Ramos (cell line): ENCODE measurements around the gene GJA10.

ENCODE experiments used
- in situ Hi-C: fragments of 300-500 bp; cut with MboI; formaldehyde crosslinking; loops from one replicate; pipeline ENCODE4 v1.14.3; 2022; ENCODE audit warnings: low sequenced_read_pairs; ENCODE audit not compliant: unreplicated experiment

Gene GJA10

DNA sequence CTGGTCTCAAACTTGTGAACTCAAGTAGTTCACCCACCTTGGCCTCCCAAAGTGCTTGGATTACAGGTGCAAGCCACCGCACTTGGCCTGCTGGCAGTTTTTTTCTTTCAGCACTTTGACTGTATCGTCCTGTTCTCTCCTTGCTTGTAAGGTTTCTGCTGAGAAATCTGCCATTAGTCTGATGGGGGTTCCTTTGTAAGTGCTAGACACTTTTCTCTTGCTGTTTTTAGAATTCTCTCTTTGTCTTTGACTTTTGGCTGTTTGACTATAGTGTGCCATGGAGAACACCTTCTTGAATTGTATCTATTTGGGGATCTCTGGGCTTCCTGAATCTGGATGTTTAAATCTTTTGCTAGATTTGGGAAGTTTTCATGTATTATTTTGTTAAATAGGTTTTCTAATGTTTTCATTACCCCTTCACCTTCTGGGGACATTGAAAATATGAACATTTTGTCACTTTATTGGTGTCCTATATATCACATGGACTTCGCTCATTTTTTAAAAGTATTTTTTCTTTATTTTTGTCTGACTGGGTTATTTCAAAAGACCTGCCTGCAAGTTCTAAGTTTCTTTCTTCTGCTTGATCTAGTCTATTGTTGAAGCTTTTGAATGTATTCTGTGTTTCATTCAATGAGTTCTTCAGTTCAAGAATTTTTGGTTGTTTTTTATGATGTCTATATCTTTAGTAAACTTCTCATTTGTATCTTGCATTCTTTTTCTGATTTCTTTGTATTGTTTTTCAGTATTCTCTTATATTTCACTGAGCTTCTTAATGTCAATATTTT is 22.1 kb downstream of the GJA10 start:
- in situ Hi-C loops: no loop called here

DNA sequence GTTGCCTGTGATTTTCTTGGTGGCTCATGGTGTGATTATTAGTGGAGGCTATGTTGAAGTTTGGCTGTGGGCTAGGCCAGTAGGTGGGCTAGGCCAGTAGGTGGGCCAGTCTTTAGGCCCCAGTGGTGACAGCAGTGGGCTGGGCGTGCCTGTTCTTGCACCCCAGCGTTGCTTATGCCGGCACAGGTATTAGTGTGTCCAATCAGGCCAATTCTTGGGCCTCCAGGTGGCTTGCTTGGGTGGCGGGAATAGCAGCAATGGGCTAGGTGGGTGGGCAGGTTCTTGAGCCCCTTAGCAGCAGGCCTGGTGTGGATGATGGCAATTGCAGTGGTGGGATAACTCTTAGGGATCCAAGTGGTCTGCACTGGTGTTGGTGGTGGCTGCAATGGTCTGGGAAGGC is 22.9 kb downstream of the GJA10 start:
- in situ Hi-C loops: no loop called here

DNA sequence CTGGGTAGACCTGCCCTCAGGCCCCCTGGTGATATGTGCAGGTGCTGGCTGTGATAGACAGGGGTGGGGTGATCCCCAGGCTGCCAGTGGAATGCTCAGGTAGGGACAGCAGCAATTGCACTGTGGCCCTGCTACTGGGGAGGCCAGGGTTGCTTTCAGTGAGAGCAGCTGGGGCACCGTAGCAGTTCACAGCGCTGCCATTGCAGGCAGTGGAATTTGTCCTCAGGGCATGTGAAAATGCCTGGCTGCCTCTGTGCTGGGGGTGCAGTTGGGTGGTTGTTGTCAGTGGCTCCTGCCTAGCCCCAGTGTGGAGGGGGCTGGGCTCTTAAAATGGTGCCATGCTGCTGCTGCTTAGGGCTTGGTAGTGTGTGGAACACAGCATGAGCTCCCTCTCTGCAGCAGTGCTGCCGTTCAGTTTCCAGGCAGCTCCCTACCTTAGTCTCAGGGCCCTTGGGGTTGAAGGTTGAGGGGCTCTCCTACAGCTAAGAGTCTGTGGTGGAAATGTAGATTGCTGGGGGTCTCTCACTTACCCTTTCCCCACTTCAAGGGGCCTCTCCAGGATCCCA is 23.6 kb downstream of the GJA10 start:
- in situ Hi-C loops: no loop called here

DNA sequence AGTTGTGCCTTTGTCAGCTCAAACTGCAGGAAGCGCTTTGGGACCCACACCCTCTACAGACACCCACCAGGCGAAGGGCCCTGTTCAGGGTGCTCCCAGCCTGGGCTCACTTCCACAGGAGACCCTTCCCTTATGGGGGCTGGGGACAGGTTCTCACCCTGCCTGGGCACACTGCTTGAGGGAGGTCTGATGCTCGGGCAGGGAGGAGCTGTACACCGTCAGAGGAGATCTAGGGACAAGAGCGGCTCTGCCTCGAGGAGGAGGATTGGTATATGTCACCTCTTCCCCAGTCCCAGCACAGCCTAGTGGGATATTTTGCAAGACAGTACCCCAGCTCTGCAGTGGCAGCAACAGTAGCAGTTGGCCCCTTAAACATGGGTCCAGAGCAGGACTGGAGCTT is 26.9 kb downstream of the GJA10 start:
- in situ Hi-C loops: no loop called here

DNA sequence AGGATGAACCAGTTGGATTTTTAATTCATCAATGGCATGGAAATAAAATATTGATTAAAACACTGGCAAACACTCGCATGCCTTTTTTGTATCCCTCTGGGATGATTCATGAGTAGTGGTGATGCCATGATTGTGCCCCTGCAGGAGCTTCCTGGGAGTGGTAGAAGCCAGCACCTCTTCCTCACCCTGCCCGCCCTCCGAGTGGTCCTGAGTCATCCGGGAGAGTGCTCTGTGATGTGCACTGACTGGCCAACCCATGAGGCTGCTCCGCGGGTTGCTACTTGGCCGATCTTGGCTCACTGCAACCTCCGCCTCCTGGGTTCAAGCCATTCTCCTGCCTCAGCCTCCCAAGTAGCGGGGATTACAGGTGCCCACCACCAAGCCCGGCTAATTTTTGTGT is 27.4 kb downstream of the GJA10 start:
- in situ Hi-C loops: no loop called here

DNA sequence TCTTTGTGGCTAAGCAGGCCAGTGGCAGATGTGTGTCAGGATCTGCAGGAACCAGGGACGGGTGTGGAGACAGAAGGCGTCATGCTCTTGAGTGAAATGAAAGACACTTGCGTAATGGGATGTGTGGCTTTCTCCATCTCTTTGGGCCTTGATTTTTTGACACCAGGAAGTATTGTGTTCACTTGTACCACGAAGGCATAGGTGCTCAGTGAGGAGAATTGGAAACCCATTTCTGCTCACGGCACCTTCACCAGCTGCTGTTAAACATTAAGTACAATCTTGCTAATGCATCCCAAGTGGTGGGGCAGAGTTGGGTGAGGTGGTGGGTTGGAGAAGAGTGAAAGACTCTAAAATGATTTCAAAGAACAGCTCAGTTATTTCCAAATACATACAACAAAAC is 30.0 kb downstream of the GJA10 start:
- in situ Hi-C loops: no loop called here

DNA sequence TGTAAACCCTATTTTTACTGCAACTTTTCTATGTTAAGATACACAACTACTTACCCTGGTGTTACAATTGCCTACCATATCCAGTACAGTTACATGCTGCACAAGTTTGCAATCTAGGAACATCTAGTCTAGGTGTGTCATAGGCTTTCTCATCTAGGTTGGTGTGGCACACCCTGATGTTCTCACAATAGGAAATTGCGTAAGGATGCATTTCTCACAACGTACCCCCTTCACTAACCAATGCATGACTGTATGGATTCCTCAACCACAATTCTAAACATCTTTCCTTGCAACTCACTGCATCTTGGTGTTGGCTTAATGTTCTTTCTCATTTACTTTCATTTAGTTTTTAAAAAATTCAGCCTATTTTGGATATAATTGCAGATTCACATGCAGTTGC is 31.6 kb downstream of the GJA10 start:
- in situ Hi-C loops: no loop called here

DNA sequence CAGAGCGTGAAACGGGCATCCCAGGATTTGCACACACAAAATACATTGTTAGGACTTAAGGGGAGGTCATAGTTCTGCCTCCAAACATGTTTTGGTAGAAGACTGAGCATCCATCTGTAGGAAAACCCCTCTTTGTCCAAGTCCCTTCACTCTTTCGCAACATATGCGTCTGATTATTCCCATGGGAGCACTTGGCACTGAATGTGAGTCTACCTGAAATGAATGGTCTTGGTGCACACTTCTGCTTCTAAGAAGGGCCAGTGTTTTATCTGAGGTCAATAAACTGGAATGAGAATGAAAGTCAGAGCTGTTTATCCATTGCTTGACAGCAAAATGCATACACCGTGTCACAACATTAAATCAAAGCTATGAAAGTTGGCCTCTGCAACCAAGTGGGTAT is 33.0 kb downstream of the GJA10 start:
- in situ Hi-C loops: no loop called here

DNA sequence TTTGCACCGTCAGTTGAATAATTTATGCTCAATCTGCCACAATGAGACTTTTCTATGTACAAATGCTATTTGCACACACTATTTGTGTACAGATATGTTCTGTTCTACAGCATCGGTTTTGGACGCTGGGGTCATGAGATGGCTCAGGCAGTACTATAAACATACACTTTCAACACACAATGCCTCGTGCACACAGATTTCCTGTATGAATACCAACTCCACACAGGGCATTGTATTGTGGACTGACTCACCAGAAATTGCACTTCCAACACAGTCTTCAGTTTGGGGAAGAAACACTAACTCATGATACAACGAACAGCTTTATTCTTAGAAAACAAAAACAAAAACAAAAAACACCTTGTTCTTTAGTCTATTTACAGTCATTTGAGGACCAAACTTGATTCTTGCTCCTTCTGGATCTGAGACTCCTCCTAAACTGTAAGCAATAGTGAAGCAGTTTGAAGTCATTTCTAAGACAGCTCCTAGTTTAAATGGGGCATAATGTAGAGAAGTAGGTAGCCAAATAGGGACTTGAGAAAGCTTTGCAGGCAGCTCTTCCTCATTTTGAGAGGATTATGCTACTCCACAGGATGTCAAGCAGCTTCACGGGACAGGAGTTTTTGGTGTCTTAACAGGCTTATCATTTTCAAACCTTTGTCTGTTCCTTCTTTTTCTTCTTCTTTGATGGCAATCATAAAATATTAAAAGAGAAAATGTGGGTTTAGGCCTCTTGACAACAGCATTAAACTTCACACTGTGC is 33.7 kb downstream of the GJA10 start:
- in situ Hi-C loops: no loop called here

DNA sequence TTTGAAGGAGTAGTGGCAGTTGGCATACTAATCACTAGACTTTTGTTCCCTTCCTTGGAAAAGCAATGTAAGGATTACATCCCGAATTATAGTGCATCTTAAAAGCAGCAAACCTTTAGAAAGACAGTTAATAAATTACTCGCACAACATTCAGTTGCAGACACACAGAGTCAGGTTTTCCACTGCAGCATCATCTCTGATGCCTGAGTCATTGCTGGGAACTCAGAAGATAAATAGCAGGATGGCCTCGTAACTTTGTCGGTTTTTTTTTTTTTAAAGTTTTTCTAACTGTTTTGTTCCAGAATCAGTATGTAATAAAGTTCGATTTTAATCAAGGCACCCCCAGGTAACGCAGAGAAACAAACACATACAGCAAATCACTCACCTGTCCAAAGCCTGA is 34.3 kb downstream of the GJA10 start:
- in situ Hi-C loops: no loop called here

DNA sequence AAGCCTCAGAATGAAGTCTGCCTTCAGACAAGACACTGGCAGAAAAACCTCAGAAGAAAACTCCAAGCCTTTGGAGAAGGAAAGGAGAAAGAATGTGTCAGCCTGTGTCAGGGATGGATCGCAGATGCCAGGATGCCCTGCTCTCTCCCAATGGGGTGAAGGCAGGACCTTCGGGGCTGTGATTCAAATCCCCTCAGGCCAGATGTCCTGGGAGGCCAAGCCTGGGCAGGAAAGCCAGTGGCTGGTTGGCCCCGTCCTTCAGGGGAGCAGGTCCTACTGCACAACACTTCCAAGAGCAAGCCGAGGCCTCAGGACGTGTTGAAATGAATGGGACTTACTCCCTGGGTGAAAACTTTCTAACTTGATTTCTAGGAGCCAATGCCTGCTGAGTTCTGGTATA is 36.5 kb downstream of the GJA10 start:
- in situ Hi-C loops: no loop called here

DNA sequence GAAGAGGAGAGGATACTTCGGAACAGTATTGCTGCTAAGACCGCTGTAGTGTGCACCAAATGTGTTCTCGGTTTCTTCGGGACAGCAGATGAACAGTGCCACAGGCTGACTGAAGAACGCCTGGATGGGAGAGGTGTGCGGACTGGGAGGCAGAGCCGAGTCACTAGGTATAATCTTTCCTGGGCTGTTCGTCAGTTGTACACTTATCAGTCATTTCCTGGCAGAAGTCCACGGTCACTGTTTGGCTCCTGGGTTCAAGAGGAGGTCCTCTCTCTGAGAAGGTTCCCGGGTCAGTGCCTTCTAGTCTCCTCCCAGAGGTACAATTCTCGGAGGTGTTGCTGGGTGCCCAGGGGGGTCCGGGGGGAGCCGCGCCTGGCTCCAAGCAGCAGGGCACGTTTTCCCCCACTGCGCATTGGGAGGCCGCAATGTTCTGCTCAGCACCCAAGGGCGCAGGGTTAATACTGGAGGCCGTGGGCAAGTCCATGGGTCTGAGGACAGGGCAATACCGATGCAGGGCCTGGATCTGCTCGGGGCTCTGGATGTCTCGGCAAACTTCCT is 38.1 kb downstream of the GJA10 start:
- in situ Hi-C loops: no loop called here

DNA sequence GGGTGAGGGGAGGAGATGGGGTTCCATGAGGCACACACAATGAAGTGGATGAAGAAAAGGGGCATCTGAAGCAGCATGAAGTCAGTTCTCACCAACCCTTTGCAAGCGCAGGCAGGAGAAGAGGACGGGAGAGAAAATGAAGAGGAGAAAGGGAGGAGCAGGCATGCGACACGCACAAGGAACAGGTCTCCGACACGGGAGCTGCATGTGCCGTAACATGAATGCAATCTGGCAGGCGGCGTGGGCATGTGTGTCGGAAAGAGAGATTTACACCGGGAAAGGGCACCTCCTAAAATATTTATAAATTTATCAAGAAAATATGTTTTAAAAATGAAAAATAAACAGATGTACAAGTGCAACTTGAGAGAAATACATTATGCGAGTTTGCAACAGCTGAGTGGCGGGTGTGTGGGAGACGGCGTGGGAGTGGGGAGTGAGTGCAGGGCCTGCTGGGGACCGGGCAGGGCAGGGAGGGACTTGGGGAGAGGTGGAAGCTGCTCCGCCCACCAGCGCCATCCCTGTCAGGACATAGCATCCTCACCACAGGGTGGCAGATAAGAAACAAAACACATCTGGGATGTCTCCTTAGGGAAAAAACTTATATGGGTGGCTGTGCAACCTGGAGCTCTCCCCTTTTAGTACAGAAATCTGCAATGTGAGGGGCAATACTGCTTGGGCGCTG is 40.6 kb downstream of the GJA10 start:
- in situ Hi-C loops: no loop called here

DNA sequence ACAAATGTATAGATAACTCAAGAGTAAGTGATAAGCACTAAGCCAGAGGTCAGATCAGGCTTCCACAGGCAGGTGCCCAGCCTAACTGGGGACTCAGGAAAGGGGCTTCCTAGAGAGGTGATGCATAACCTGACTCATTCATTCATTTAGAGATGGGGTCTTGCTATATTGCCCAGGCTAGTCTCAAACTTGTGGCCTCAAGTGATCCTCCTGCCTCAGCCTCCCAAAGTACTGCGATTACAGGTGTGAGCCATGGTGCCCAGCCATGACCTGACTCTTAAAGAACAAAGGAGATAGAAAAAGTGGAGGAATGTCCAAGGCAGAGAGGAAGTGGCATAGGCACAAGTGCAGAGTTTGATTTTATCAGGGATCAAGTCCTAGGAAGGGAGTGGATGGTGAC is 41.9 kb downstream of the GJA10 start:
- in situ Hi-C loops: no loop called here

DNA sequence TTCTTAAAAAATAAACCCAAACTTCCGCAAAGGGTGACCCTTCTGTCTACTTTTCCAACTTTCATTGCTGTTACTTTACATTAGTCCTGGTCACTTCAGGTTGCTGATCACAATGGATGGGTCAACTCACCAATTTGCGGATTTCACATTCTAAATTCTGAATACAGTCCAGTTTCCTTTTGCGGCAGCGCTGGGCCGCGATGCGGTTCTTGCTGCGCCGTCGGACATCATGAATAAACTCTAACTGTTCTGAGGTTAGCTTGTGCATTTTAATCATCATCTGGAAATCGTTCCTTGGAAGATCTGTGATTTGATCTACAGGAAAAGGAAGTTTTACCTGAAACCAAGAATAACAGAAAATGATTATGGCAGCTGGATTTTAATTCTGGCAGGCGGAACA is 43.7 kb downstream of the GJA10 start:
- in situ Hi-C loops: no loop called here

DNA sequence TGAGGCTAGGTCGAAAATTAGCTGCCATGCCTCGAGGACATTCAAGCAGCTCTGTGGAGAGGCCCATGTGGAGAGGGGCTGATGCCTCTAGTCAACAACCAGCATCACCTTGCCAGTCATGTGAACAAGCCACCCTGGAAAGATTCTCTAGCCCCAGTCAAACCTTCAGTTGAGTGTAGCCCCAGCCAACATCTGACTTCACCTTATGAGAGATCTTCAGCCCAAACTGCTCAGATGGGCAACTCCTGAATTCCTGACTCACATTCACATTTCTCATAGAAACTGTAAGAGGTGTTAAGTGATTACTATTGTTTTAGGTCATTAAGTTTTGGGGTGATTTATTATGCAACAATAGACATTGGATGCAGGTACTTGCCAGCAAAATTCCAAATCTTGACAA is 44.9 kb downstream of the GJA10 start:
- in situ Hi-C loops: no loop called here

DNA sequence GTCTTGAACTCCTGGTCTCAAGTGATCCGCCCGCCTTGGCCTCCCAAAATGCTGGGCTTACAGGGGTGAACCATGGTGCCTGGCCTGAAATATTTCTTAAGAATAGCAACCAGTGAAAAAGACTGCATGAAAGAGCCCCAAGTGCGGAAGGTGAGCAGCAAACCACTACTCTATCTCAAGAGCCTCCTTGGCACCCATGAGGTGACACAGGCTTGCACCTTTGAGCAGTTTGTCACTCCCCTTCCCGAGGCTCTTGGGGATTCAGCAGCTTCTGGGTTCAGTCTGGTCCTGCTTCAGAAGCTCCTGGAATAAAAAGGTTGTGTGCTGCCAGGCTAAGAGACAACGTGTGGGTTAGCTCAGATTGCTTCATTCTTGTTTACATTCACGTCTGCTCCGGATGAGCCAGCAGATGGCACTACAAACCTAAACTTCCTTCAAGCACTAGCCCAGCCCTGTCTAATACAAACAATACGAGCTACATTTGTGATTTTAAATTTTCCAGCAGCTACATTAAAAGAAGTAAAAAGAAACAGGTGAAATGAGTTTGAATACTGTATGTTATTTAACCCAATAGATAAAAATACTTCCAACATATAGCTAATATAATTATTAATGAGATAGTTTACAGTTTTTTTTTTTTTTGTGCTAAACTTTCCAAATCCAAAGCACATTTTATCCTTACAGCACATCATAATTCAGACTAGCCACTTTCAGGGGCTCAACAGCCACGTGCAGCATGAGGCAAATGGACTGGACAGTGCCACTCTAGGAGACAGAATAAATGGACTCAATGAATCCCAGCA is 46.2 kb downstream of the GJA10 start:
- in situ Hi-C loops: no loop called here

DNA sequence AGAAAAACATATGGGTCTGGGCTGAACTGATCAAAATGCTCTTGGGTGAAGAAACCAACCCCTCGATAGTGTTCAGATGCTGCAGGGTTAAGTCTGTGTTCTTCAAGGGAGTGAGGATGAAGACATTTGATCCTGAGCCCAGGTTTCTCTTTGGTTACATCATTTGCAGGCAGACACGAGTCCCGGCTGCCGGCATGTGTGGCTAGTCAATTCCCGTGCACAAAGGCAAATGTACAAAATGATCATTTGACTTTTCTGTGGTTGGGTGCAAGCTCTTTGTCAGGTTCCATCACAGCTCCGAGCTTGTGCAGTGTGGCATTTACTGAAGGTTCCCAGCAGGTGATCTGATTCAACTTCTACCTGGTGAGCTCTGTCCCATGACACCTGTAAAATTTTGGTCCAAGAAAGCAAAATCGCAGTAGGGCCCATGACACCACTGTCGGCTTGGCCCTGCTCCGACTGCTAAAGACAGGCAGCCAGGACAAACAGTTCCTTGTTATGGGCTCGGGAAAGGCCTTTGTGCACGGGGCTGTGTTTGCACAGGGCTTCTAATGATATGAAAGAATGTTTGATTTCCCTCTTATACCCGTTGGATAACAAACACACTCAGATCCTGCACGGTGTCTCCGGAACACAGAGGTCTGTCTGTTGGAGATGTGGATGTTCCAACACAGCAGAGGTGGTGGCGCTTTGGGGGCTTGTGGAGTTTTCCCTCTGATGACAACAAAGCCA is 46.9 kb downstream of the GJA10 start:
- in situ Hi-C loops: no loop called here

DNA sequence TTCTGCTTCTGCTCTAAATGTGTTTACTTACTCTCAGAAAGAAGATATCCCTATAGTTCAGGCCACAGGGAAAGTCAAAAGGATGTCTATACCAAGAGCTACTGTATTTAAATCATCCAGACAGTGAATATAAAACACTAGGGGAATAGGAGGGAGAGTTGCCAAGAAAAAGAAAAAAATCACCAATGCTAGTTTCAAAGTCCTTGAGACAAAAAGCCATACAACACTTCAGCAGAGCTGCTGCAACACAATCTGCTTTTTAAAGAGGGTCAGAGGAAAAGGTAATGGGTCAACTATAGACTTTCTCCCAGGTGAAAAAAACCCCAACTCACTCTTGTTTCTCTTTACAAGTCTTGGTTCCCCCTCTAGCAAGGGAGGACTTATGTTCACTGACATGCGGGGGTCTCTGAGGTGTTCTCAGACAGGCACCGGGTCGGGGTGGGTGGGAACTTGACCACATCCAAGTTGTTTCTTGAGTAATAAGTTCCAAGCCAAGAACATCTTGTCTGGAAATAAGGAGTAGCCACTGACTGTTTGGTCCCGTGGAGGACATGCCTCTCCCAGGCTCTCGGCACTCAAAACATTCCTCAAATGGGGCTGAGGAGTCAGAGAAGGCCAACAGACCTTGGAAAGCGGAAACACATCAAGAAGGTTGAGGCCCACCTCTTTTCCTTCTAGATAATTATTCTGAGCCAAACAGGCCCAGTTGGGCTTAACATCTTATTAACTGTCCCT is 47.7 kb downstream of the GJA10 start:
- in situ Hi-C loops: no loop called here
